HL-60 (cell line): ENCODE measurements around the gene CAMKMT.

Experiments used
- DNase-seq, 2 experiments: peaks; one replicate each; pipeline ENCODE4 v3.0.0-alpha.2; 2010 to 2020; ENCODE audit warnings: low read depth in 1 of 2, low spot score in 1 of 2
- H3K27ac ChIP-seq: fragments of 250-450 bp; sonication (Bioruptor Pico); replicated peaks from 2 replicates; pipeline ENCODE4 v1.5.1; 2020; ENCODE audit warnings: mild to moderate bottlenecking, moderate library complexity
- H3K27me3 ChIP-seq: fragments of 250-450 bp; sonication (Bioruptor Pico); 2 replicates; pipeline ENCODE4 v1.5.1; 2021; ENCODE audit warnings: mild to moderate bottlenecking, moderate library complexity; ENCODE audit not compliant: insufficient read depth, poor library complexity, severe bottlenecking
- H3K4me3 ChIP-seq: replicated peaks from 2 replicates; pipeline ENCODE4 v1.5.1; 2011; ENCODE audit warnings: mild to moderate bottlenecking, control low read depth, low read length; ENCODE audit not compliant: insufficient read depth
- GABPA ChIP-seq: IDR thresholded peaks from 2 replicates; pipeline ENCODE4 v1.6.1; 2012; ENCODE audit warnings: low read depth
- POLR2AphosphoS5 ChIP-seq: IDR thresholded peaks from 2 replicates; pipeline ENCODE4 v1.6.1; 2012; ENCODE audit warnings: low read depth
- REST ChIP-seq: IDR thresholded peaks from 2 replicates; pipeline ENCODE4 v1.6.1; 2012; ENCODE audit warnings: low read depth; ENCODE audit not compliant: insufficient replicate concordance
- SPI1 ChIP-seq: IDR thresholded peaks from 2 replicates; pipeline ENCODE4 v1.6.1; 2012; ENCODE audit warnings: low read depth, mild to moderate bottlenecking, borderline replicate concordance
- TF ChIP-seq, protein P1 (sequence below): IDR thresholded peaks from one replicate; pipeline ENCODE4 v1.5.1; 2011; ENCODE audit warnings: low read length, control low read depth, inconsistent platforms; ENCODE audit not compliant: insufficient read depth

The CAMKMT gene

GRCh38 chr2:44354761-44355160 lies 7.0 kb upstream of the CAMKMT start:
- H3K27me3 ChIP-seq: no peaks in the 10 kb centered on the region
- DNase-seq: no peak
- TF ChIP-seq, protein P1, sequence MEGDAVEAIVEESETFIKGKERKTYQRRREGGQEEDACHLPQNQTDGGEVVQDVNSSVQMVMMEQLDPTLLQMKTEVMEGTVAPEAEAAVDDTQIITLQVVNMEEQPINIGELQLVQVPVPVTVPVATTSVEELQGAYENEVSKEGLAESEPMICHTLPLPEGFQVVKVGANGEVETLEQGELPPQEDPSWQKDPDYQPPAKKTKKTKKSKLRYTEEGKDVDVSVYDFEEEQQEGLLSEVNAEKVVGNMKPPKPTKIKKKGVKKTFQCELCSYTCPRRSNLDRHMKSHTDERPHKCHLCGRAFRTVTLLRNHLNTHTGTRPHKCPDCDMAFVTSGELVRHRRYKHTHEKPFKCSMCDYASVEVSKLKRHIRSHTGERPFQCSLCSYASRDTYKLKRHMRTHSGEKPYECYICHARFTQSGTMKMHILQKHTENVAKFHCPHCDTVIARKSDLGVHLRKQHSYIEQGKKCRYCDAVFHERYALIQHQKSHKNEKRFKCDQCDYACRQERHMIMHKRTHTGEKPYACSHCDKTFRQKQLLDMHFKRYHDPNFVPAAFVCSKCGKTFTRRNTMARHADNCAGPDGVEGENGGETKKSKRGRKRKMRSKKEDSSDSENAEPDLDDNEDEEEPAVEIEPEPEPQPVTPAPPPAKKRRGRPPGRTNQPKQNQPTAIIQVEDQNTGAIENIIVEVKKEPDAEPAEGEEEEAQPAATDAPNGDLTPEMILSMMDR: no peak
- TF ChIP-seq POLR2AphosphoS5: no peak
- TF ChIP-seq GABPA: no peak
- TF ChIP-seq REST: no peak
- no peak for TF ChIP-seq SPI1
- no peak overlapping the region for H3K27ac ChIP-seq
- H3K4me3 ChIP-seq: no peak overlapping the region

- TF ChIP-seq, protein P1: no peak
- no peak for TF ChIP-seq SPI1
- TF ChIP-seq GABPA: no peak
- no peak for TF ChIP-seq POLR2AphosphoS5
- TF ChIP-seq REST: no peak
- Histone ChIP-seq H3K27ac (no peak overlapping the region), H3K4me3 (no peak overlapping the region), H3K27me3 (no peaks in the 10 kb centered on the region)
- DNase-seq: peak in 1 of 2 experiments; percentile 9
Measured at GRCh38 chr2:44358503-44358902, 3.2 kb upstream of the CAMKMT start.

DNA sequence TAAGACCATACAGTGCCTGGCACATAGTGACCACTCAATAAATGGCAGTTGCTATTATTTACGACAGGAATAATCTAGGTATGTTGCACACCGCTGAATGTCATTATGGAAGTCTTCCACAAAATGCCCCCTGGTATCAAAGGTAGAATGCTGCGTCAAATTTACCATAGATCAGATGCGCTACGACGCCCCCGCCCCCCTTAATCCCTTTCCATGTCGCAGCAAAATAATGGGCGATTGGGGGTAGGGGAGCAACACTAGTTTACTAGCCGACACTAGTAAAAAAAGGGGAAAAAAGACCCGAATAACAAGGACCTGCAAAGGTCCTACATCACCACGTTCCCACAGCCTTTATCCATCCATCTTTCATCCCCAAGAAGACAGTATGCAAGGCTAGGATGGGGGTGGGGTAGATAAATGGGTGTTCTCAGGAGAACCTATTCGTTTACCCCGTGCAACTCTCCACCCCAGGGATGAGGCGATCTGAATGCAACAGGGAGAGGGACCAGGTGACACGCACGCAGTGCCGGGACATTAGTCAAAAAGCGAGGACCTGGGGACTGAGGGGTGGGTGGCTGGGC lies 908 bp upstream of the CAMKMT start:
- peak overlapping the region; percentile 98 for H3K27ac ChIP-seq
- H3K4me3 ChIP-seq: peak overlapping the region; percentile 78
- no peak for TF ChIP-seq REST
- TF ChIP-seq POLR2AphosphoS5: no peak
- TF ChIP-seq, protein P1: no peak
- no peak for TF ChIP-seq GABPA
- TF ChIP-seq SPI1: no peak
- no peak for DNase-seq
- no peaks in the 10 kb centered on the region for H3K27me3 ChIP-seq
